ENCODE measurements around the gene CNTRL.

CNTRL gene

GRCh38 chr9:121048618-121049017 lies 26.1 kb upstream of the CNTRL start:
- Histone ChIP-seq H3K27me3 (ENCODE audit: control insufficient read depth in 5 of 5, insufficient read depth in 4 of 5, low read length in 5 of 5) (no peaks in the 10 kb centered on the region), H3K27ac (ENCODE audit: low read depth, low read length) (no peak overlapping the region), H3K4me3 (ENCODE audit: low read depth in 1 of 5, low read length in 5 of 5) (no peak overlapping the region), H3K9me3 (ENCODE audit: control insufficient read depth in 5 of 5, low read length in 5 of 5) (no peaks in the 10 kb centered on the region), H3K9ac (ENCODE audit: low read length in 5 of 5) (no peak overlapping the region), H3K36me3 (ENCODE audit: control insufficient read depth in 5 of 5, insufficient read depth in 5 of 5, low read length in 5 of 5) (no peaks in the 10 kb centered on the region), H3K4me1 (ENCODE audit: control insufficient read depth in 5 of 5, insufficient read depth in 5 of 5, low read length in 5 of 5) (no peaks in the 10 kb centered on the region)

GRCh38 chr9:121050128-121050988 lies 24.4 kb upstream of the CNTRL start, which contains the start of gene C5:
C5 (minus strand) TSS chr9:121050275; CDS start chr9:121050246, 29 bp downstream.
- Histone ChIP-seq H3K27me3 (ENCODE audit: control insufficient read depth in 5 of 5, insufficient read depth in 4 of 5, low read length in 5 of 5) (no peaks in the 10 kb centered on the region), H3K9ac (ENCODE audit: low read length in 5 of 5) (no peak within 1 kb of the TSS), H3K4me3 (ENCODE audit: low read depth in 1 of 5, low read length in 5 of 5) (no peak within 1 kb of the TSS), H3K27ac (ENCODE audit: low read depth, low read length) (no peak within 1 kb of the TSS), H3K36me3 (ENCODE audit: control insufficient read depth in 5 of 5, insufficient read depth in 5 of 5, low read length in 5 of 5) (no peaks in the 10 kb centered on the region), H3K4me1 (ENCODE audit: control insufficient read depth in 5 of 5, insufficient read depth in 5 of 5, low read length in 5 of 5) (no peaks in the 10 kb centered on the region), H3K9me3 (ENCODE audit: control insufficient read depth in 5 of 5, low read length in 5 of 5) (no peaks in the 10 kb centered on the region)

- H3K27ac ChIP-seq (ENCODE audit: low read depth, low read length) = no peak overlapping the region
- no peaks in the 10 kb centered on the region for H3K36me3 ChIP-seq (ENCODE audit: control insufficient read depth in 5 of 5, insufficient read depth in 5 of 5, low read length in 5 of 5)
- H3K9ac ChIP-seq (ENCODE audit: low read length in 5 of 5) = no peak overlapping the region
- H3K4me1 ChIP-seq (ENCODE audit: control insufficient read depth in 5 of 5, insufficient read depth in 5 of 5, low read length in 5 of 5) = no peaks in the 10 kb centered on the region
- H3K27me3 ChIP-seq (ENCODE audit: control insufficient read depth in 5 of 5, insufficient read depth in 4 of 5, low read length in 5 of 5) = no peaks in the 10 kb centered on the region
- no peaks in the 10 kb centered on the region for H3K9me3 ChIP-seq (ENCODE audit: control insufficient read depth in 5 of 5, low read length in 5 of 5)
- H3K4me3 ChIP-seq (ENCODE audit: low read depth in 1 of 5, low read length in 5 of 5) = no peak overlapping the region
Observed at GRCh38 chr9:121053544-121053943, 21.2 kb upstream of the CNTRL start.

- H3K9me3 ChIP-seq (ENCODE audit: control insufficient read depth in 5 of 5, low read length in 5 of 5) = no peaks in the 10 kb centered on the region
- H3K4me3 ChIP-seq (ENCODE audit: low read depth in 1 of 5, low read length in 5 of 5) = no peak overlapping the region
- H3K9ac ChIP-seq (ENCODE audit: low read length in 5 of 5) = no peak overlapping the region
- no peaks in the 10 kb centered on the region for H3K27me3 ChIP-seq (ENCODE audit: control insufficient read depth in 5 of 5, insufficient read depth in 4 of 5, low read length in 5 of 5)
- peaks cover 0 to 2% (median 0%) of the 10 kb centered on the region in 5 donors for H3K4me1 ChIP-seq (ENCODE audit: control insufficient read depth in 5 of 5, insufficient read depth in 5 of 5, low read length in 5 of 5)
- H3K36me3 ChIP-seq (ENCODE audit: control insufficient read depth in 5 of 5, insufficient read depth in 5 of 5, low read length in 5 of 5) = no peaks in the 10 kb centered on the region
- H3K27ac ChIP-seq (ENCODE audit: low read depth, low read length) = no peak overlapping the region
Observed at GRCh38 chr9:121055642-121056143, 19.1 kb upstream of the CNTRL start.

GRCh38 chr9:121057821-121058220 lies 16.9 kb upstream of the CNTRL start:
- no peaks in the 10 kb centered on the region for H3K9me3 ChIP-seq (ENCODE audit: control insufficient read depth in 5 of 5, low read length in 5 of 5)
- no peak overlapping the region for H3K4me3 ChIP-seq (ENCODE audit: low read depth in 1 of 5, low read length in 5 of 5)
- H3K27me3 ChIP-seq (ENCODE audit: control insufficient read depth in 5 of 5, insufficient read depth in 4 of 5, low read length in 5 of 5) = no peaks in the 10 kb centered on the region
- no peak overlapping the region for H3K27ac ChIP-seq (ENCODE audit: low read depth, low read length)
- peaks cover 0 to 2% (median 0%) of the 10 kb centered on the region in 5 donors for H3K4me1 ChIP-seq (ENCODE audit: control insufficient read depth in 5 of 5, insufficient read depth in 5 of 5, low read length in 5 of 5)
- no peak overlapping the region for H3K9ac ChIP-seq (ENCODE audit: low read length in 5 of 5)
- H3K36me3 ChIP-seq (ENCODE audit: control insufficient read depth in 5 of 5, insufficient read depth in 5 of 5, low read length in 5 of 5) = no peaks in the 10 kb centered on the region

GRCh38 chr9:121059513-121059912 lies 15.2 kb upstream of the CNTRL start:
- Histone ChIP-seq H3K27me3 (ENCODE audit: control insufficient read depth in 5 of 5, insufficient read depth in 4 of 5, low read length in 5 of 5) (no peaks in the 10 kb centered on the region), H3K9ac (ENCODE audit: low read length in 5 of 5) (no peak overlapping the region)

GRCh38 chr9:121059998-121060636 lies 14.6 kb upstream of the CNTRL start:
- Histone ChIP-seq H3K27ac (ENCODE audit: low read depth, low read length) (no peak overlapping the region), H3K36me3 (ENCODE audit: control insufficient read depth in 5 of 5, insufficient read depth in 5 of 5, low read length in 5 of 5) (no peaks in the 10 kb centered on the region), H3K4me3 (ENCODE audit: low read depth in 1 of 5, low read length in 5 of 5) (no peak overlapping the region), H3K9me3 (ENCODE audit: control insufficient read depth in 5 of 5, low read length in 5 of 5) (no peaks in the 10 kb centered on the region), H3K9ac (ENCODE audit: low read length in 5 of 5) (no peak overlapping the region), H3K27me3 (ENCODE audit: control insufficient read depth in 5 of 5, insufficient read depth in 4 of 5, low read length in 5 of 5) (no peaks in the 10 kb centered on the region), H3K4me1 (ENCODE audit: control insufficient read depth in 5 of 5, insufficient read depth in 5 of 5, low read length in 5 of 5) (peaks cover 0 to 2% (median 0%) of the 10 kb centered on the region in 5 donors)

More at GRCh38 chr9:121059513-121059912, 15.2 kb upstream of the CNTRL start:
- H3K36me3 ChIP-seq (ENCODE audit: control insufficient read depth in 5 of 5, insufficient read depth in 5 of 5, low read length in 5 of 5) = no peaks in the 10 kb centered on the region
- no peak overlapping the region for H3K27ac ChIP-seq (ENCODE audit: low read depth, low read length)
- no peak overlapping the region for H3K4me3 ChIP-seq (ENCODE audit: low read depth in 1 of 5, low read length in 5 of 5)
- no peaks in the 10 kb centered on the region for H3K9me3 ChIP-seq (ENCODE audit: control insufficient read depth in 5 of 5, low read length in 5 of 5)
- peaks cover 0 to 2% (median 0%) of the 10 kb centered on the region in 5 donors for H3K4me1 ChIP-seq (ENCODE audit: control insufficient read depth in 5 of 5, insufficient read depth in 5 of 5, low read length in 5 of 5)

GRCh38 chr9:121066850-121067249 lies 7.9 kb upstream of the CNTRL start:
- no peaks in the 10 kb centered on the region for H3K27me3 ChIP-seq (ENCODE audit: control insufficient read depth in 5 of 5, insufficient read depth in 4 of 5, low read length in 5 of 5)
- H3K27ac ChIP-seq (ENCODE audit: low read depth, low read length) = no peak overlapping the region
- peaks cover 0 to 4% (median 3%) of the 10 kb centered on the region in 5 donors for H3K4me1 ChIP-seq (ENCODE audit: control insufficient read depth in 5 of 5, insufficient read depth in 5 of 5, low read length in 5 of 5)
- H3K4me3 ChIP-seq (ENCODE audit: low read depth in 1 of 5, low read length in 5 of 5) = no peak overlapping the region
- H3K9me3 ChIP-seq (ENCODE audit: control insufficient read depth in 5 of 5, low read length in 5 of 5) = peaks cover 0 to 5% (median 0%) of the 10 kb centered on the region in 5 donors
- no peaks in the 10 kb centered on the region for H3K36me3 ChIP-seq (ENCODE audit: control insufficient read depth in 5 of 5, insufficient read depth in 5 of 5, low read length in 5 of 5)
- H3K9ac ChIP-seq (ENCODE audit: low read length in 5 of 5) = no peak overlapping the region

GRCh38 chr9:121067640-121068039 lies 7.1 kb upstream of the CNTRL start:
- Histone ChIP-seq H3K9ac (ENCODE audit: low read length in 5 of 5) (no peak overlapping the region), H3K4me1 (ENCODE audit: control insufficient read depth in 5 of 5, insufficient read depth in 5 of 5, low read length in 5 of 5) (peaks cover 0 to 11% (median 6%) of the 10 kb centered on the region in 5 donors), H3K27me3 (ENCODE audit: control insufficient read depth in 5 of 5, insufficient read depth in 4 of 5, low read length in 5 of 5) (no peaks in the 10 kb centered on the region), H3K27ac (ENCODE audit: low read depth, low read length) (no peak overlapping the region), H3K36me3 (ENCODE audit: control insufficient read depth in 5 of 5, insufficient read depth in 5 of 5, low read length in 5 of 5) (no peaks in the 10 kb centered on the region), H3K4me3 (ENCODE audit: low read depth in 1 of 5, low read length in 5 of 5) (no peak overlapping the region), H3K9me3 (ENCODE audit: control insufficient read depth in 5 of 5, low read length in 5 of 5) (peaks cover 0 to 5% (median 0%) of the 10 kb centered on the region in 5 donors)

GRCh38 chr9:121069396-121069795 lies 5.4 kb upstream of the CNTRL start:
- H3K4me1 ChIP-seq (ENCODE audit: control insufficient read depth in 5 of 5, insufficient read depth in 5 of 5, low read length in 5 of 5) = peaks cover 0 to 29% (median 21%) of the 10 kb centered on the region in 5 donors
- H3K27me3 ChIP-seq (ENCODE audit: control insufficient read depth in 5 of 5, insufficient read depth in 4 of 5, low read length in 5 of 5) = no peaks in the 10 kb centered on the region

More at GRCh38 chr9:121069396-121069795, 5.4 kb upstream of the CNTRL start:
- H3K27ac ChIP-seq (ENCODE audit: low read depth, low read length) = no peak overlapping the region
- H3K9ac ChIP-seq (ENCODE audit: low read length in 5 of 5) = no peak overlapping the region
- H3K4me3 ChIP-seq (ENCODE audit: low read depth in 1 of 5, low read length in 5 of 5) = no peak overlapping the region
- H3K9me3 ChIP-seq (ENCODE audit: control insufficient read depth in 5 of 5, low read length in 5 of 5) = peaks cover 0 to 5% (median 0%) of the 10 kb centered on the region in 5 donors
- H3K36me3 ChIP-seq (ENCODE audit: control insufficient read depth in 5 of 5, insufficient read depth in 5 of 5, low read length in 5 of 5) = no peaks in the 10 kb centered on the region
